Muscle of leg (tissue), 11 donors: ENCODE measurements around the gene DPP8. TPM values are rescaled to one million over a fixed set of nuclear protein-coding genes. Genes with fewer than 3 reads are reported as not detected.

Experiments used
- DNase-seq: peaks from one replicate; pipeline ENCODE4 v3.0.0; 2013
- H3K27ac ChIP-seq: one replicate; pipeline ENCODE4 v1.5.1; 2013; ENCODE audit warnings: mild to moderate bottlenecking, low read length, control low read depth
- H3K27me3 ChIP-seq: one replicate; pipeline ENCODE4 v1.6.1; 2013; ENCODE audit warnings: low read length; ENCODE audit not compliant: control insufficient read depth, insufficient read depth
- H3K36me3 ChIP-seq: one replicate; pipeline ENCODE4 v1.6.1; 2013; ENCODE audit warnings: low read length; ENCODE audit not compliant: control insufficient read depth, insufficient read depth
- H3K4me1 ChIP-seq: one replicate; pipeline ENCODE4 v1.6.1; 2013; ENCODE audit warnings: low read length; ENCODE audit not compliant: control insufficient read depth, insufficient read depth
- H3K4me3 ChIP-seq: one replicate; pipeline ENCODE4 v1.5.1; 2013; ENCODE audit warnings: low read length, control low read depth
- H3K9me3 ChIP-seq: replicated peaks from 2 replicates; pipeline ENCODE4 v1.6.1; 2013; ENCODE audit warnings: low read depth, low read length; ENCODE audit not compliant: control insufficient read depth
- WGBS: methylation state at CpG from one replicate; pipeline ENCODE4 v1.1.5; 2013; ENCODE audit warnings: missing lambda C conversion rate; ENCODE audit not compliant: insufficient coverage; 5-methylcytosine and 5-hydroxymethylcytosine counted together
- polyA plus RNA-seq, 8 donors: library from polyadenylated mRNA; unstranded; fragments of 120-200 nt; gene quantifications; one replicate each; pipeline versions ENCODE4 v1.2.1 to v1.2.3, GENCODE V29; 2013; ENCODE audit warnings: inconsistent platforms in 1 of 8, low replicate concordance in 1 of 8; ENCODE audit not compliant: insufficient read length in 8 of 8, insufficient read depth in 1 of 8
- total RNA-seq: library from RNA; stranded (reverse); fragments of 120-200 nt; gene quantifications from one replicate; pipeline ENCODE4 v1.2.4, GENCODE V29; 2013

Gene DPP8
- total and polyA plus RNA-seq, 9 donors, result 14.4 to 23.2 (median 20.7) TPM

DNA sequence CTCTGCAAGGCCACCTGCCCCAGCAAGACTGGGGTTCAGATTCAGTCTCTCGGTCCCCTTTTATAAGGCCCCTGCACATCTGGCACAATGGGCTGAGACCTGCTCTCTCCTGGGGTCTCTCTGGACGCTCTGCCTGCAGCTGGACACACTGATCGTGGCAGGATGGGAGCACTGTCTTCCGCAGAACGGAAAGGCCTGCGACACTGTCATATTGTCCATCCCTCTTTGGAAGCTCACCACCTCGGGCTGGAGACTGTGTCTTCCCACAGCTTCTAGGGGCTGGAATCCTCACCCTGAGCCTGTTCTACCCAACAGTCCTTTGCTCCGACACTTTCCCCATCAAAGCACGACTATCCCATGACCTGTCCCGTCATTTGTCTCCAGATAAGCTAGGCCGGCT, 83.3 kb downstream of the DPP8 start:
- WGBS, result 48% methylated on average over 11 of the region's 11 CpGs
- H3K27ac ChIP-seq, result no peak overlapping the region
- H3K27me3 ChIP-seq, result no peaks in the 10 kb centered on the region
- H3K4me1 ChIP-seq, result peaks cover 7% of the 10 kb centered on the region
- H3K9me3 ChIP-seq, result no peaks in the 10 kb centered on the region
- no peaks in the 10 kb centered on the region for H3K36me3 ChIP-seq
- H3K4me3 ChIP-seq, result no peak overlapping the region
- DNase-seq, result no peak

DNA sequence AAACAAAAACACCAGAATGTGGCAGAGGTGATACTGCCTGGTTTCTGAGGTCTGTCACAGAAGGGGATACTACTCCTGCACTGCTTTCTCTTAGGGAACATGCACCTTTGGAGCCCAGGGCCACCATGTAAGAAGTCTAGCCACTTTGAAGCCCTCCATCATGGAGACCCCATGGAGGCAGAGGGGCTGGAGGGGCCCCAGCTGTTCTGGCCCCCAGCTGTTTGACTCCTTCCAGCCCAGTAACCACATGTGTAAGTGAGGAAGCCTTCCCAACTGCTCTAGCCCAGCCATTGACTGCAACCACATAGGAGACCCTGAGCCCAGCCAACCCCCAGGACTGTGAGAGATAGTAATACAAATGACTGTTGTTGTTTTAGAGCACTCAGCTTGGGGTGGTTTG, 85.8 kb downstream of the DPP8 start:
- Histone ChIP-seq H3K36me3 (no peaks in the 10 kb centered on the region), H3K4me1 (peaks cover 7% of the 10 kb centered on the region), H3K27ac (no peak overlapping the region), H3K4me3 (no peak overlapping the region), H3K9me3 (no peaks in the 10 kb centered on the region), H3K27me3 (no peaks in the 10 kb centered on the region)
- no peak for DNase-seq

DNA sequence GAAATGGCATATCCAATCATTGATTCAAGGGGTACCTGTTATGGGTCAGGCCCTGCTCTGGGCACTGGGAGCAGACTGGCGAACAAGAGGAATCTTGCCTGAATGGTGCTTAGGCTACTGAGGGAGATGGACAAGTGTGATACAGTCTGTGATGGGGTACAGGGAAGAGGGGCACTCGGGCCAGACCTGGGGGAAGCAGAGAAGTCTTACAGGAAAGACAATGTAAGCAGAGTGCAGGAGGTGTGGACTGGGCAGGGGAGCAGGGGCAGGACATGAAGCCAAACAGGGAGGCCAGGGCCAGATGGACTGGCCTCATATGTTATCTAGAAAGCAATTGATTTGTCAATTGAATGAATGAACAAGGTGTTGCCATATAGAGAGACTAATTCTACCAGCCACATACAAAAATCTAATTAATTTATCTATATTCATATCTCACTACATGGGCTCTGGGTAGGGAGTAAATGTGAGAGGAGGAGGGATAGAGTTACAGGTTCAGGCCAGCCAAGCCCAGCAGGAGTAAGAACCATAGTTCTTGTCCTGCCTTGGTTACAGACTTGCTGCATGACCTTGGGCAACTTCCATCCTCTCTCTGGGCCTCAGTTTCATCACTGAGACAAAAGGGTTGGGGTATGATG, 91.2 kb downstream of the DPP8 start:
- no peak for DNase-seq
- H3K9me3 ChIP-seq, result no peaks in the 10 kb centered on the region
- H3K36me3 ChIP-seq, result no peaks in the 10 kb centered on the region
- H3K4me3 ChIP-seq, result no peak overlapping the region
- peaks cover 5% of the 10 kb centered on the region for H3K27me3 ChIP-seq
- WGBS, result 75% methylated on average over 2 of the region's 2 CpGs
- H3K4me1 ChIP-seq, result peaks cover 10% of the 10 kb centered on the region
- no peak overlapping the region for H3K27ac ChIP-seq

DNA sequence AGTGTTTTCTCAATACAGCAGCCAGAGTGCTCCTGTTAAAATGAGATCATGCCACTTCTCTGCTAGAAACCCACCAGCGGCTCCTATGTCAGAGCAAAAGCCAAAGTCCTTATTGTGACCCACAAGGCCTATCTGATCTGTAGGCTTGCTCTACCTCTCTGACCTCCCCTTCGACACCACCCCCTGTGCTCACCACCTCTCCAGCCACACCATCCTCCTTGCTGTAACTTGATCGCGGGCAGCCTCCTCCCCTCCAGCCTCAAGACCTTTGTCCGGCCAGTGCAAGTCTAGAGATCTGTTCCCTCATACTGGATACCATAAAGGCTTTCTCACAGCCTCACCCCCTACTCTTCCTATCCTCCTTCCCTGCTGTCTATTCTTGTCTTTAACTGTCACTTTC, 92.8 kb downstream of the DPP8 start:
- H3K4me1 ChIP-seq, result peaks cover 25% of the 10 kb centered on the region
- H3K27me3 ChIP-seq, result peaks cover 13% of the 10 kb centered on the region
- WGBS, result 56% methylated on average over 5 of the region's 5 CpGs

DNA sequence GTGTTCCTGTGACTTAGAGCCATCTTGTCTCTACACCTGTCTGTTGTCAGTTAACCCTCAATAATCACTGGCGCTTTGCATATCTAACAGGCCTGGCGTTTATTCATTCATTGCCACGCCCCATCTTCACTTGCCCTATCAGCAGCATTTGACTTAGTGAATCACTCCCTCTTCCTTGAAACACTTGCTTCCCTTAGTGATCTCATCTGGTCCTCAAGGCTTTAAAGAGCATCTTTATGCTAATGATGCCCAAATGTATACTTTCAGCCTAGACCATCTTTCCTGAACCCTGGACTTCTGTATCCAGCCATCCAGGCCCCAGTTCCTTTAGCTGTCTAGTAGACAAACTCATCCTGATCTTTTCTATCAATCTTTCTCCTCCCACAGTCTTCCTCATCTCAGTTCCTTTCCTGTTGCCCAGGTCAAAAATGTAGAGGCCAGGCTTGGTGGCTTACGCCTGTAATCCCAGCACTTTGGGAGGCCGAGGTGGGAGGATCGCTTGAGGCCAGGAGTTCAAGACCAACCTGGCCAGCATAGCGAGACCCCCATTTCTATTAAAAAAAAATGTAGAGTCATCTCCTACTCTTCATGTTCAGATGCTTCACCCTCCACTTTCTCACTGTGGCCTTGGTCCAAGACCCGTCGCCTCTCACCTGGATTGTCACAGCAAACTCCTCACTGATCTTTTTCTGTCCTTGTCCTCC, 93.4 kb downstream of the DPP8 start:
- DNase-seq, result peak; percentile 48
- peaks cover 13% of the 10 kb centered on the region for H3K27me3 ChIP-seq
- H3K4me3 ChIP-seq, result no peak overlapping the region
- H3K36me3 ChIP-seq, result peaks cover 3% of the 10 kb centered on the region
- no peaks in the 10 kb centered on the region for H3K9me3 ChIP-seq
- H3K27ac ChIP-seq, result peak overlapping the region; percentile 94
- 83% methylated on average over 5 of the region's 9 CpGs for WGBS
- peaks cover 29% of the 10 kb centered on the region for H3K4me1 ChIP-seq

More for the DNA sequence above, 92.8 kb downstream of the DPP8 start:
- DNase-seq, result no peak
- no peak overlapping the region for H3K27ac ChIP-seq
- H3K36me3 ChIP-seq, result no peaks in the 10 kb centered on the region
- no peak overlapping the region for H3K4me3 ChIP-seq
- H3K9me3 ChIP-seq, result no peaks in the 10 kb centered on the region

DNA sequence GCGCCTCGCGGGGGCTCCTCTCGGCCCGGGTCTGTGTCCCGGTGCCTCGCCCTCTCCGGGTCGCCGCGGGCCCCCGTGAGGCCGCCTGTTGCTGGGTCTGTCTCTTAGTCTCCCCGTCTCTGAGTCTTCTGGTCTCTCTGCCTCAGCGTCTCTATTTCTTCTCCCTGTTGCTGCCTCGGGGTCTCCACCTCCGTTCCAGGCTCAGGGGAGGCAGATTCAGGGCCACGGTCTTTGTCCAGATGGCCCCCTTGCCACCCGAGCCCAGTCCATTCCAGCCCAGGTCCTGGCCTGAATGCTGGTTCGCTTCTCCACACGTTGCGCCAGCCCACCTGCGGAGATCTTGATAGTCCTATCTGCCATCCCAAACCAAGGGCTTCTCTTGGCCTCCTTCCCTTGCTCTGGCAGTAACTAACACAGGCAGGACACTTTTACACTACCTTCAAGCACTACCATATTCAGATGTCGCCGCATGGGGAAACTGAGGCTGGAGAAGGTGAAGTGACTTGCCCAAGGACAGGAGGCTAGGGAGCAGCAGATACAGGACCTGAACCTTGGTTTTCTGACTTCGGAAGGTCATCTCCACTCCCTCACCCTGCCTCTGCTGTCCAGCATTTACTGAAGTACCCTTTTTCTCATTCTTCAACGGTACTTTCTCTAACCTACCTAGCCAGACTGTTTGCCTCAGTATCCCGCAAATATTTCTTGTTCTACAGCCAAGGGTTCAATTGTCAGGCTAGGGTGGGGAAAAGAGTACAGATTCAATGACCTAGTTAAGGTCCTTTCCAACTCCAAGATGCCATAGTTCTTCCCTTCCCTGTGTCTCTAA, 94.1 kb downstream of the DPP8 start:
- Histone ChIP-seq H3K36me3 (peaks cover 8% of the 10 kb centered on the region), H3K4me1 (peaks cover 33% of the 10 kb centered on the region), H3K27me3 (peaks cover 13% of the 10 kb centered on the region), H3K27ac (peak overlapping the region; percentile 94), H3K4me3 (peak overlapping the region; percentile 57), H3K9me3 (no peaks in the 10 kb centered on the region)
- 16% methylated on average over 26 of the region's 28 CpGs for WGBS
- no peak for DNase-seq

DNA sequence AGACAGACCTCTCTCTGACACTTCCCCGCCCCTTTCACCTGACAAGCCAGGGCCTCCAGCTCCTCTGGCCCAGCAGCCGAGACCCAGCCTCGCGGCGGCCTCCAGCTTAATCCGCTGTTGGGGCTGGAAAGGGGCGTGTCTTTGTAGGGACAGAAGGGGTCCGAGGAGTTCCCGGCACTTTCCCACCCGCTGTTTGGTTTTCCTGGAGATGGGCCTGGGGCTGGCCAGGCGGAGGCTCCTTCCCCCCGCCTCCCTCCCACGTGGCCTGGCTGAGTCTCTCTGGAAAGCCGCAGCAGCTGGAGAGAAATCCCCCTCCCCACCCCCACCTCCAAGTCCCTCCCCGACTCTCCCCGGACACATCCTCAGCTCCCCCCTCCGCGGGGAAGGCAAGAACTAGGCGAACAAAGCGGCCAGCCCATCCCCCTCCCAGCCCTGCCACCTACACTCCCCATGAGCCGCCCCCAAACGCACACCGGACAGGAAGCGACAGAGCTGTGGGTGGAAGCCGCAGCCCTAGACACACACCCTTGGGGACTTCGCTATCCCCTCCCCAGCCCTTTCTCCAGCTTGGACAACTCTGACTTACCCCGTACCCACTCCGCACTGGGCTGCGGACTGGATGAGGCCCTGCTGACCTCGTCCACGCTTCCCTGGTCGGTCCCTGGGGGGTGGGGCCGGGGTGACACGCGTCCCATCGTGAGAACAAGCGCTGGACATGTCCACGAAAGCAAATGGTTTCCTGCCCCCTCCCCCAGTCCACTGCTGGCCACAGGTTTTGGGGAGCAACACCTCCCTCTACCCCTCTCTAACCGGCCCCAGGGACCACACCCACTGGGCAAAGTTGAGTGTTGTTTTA, 95.9 kb downstream of the DPP8 start:
- DNase-seq, result peak; percentile 98
- Histone ChIP-seq H3K27ac (peak overlapping the region; percentile 97), H3K4me1 (peaks cover 51% of the 10 kb centered on the region), H3K4me3 (peak overlapping the region; percentile 56), H3K9me3 (no peaks in the 10 kb centered on the region), H3K27me3 (peaks cover 13% of the 10 kb centered on the region), H3K36me3 (peaks cover 8% of the 10 kb centered on the region)
- WGBS, result 0% methylated on average over 27 of the region's 39 CpGs

DNA sequence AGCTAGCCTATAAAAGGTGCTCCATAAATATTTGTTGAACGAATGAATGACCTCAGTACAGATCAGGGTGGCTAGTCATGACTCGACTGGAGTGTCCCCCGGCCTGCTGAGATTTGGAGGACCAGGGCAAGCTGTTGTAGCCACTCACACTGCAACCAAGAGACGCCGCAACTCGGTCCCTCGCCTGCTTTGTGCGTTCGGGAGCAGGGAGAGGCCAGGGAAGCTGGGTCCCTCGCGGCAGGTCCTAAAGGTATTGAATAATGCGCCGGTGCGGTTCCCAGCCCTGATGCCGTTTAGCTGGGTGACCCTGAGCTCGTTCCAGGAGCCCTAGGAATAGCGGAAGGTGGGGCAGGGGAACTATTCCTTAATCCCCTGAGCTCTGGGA, 96.5 kb downstream of the DPP8 start:
- H3K36me3 ChIP-seq, result peaks cover 8% of the 10 kb centered on the region
- H3K4me3 ChIP-seq, result peak overlapping the region; percentile 56
- H3K4me1 ChIP-seq, result peaks cover 56% of the 10 kb centered on the region
- peak overlapping the region; percentile 97 for H3K27ac ChIP-seq
- peaks cover 13% of the 10 kb centered on the region for H3K27me3 ChIP-seq
- H3K9me3 ChIP-seq, result no peaks in the 10 kb centered on the region
- no peak for DNase-seq
- WGBS, result 17% methylated on average over 6 of the region's 17 CpGs

DNA sequence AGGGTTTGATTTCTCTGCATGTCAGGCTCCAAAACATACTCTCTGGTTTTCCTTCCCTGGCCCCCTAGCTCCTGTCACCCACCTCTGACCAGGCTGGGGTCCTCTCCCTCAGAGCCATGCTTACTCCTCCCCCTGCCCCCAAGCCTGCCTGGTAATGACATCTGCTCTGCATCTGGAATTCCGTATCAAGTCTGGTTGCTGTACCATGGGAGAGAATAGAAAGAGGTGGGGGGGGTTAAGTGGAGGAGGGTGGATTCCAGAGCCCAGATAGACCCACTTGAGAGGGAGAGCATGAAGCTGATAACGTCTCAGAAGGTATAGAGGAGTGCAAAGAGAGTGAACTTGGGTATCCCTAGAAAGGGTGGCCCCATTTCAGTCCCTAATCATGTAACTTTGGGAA, 98.9 kb downstream of the DPP8 start:
- 54% methylated on average over 2 of the region's 2 CpGs for WGBS
- H3K36me3 ChIP-seq, result peaks cover 8% of the 10 kb centered on the region
- peak overlapping the region; percentile 96 for H3K27ac ChIP-seq
- H3K4me3 ChIP-seq, result no peak overlapping the region
- no peaks in the 10 kb centered on the region for H3K9me3 ChIP-seq
- peaks cover 13% of the 10 kb centered on the region for H3K27me3 ChIP-seq
- peaks cover 75% of the 10 kb centered on the region for H3K4me1 ChIP-seq
- DNase-seq, result no peak
